ENCODE results near the gene TMED4.
A peak's percentile ranks its signal among the peaks of the same experiment; 100 is the strongest.
"Not testable (repeated sequence)": the region's sequence is repeated elsewhere in the genome, so short reads cannot be mapped to it uniquely, and the experiment has no call there.

Gene TMED4

DNA sequence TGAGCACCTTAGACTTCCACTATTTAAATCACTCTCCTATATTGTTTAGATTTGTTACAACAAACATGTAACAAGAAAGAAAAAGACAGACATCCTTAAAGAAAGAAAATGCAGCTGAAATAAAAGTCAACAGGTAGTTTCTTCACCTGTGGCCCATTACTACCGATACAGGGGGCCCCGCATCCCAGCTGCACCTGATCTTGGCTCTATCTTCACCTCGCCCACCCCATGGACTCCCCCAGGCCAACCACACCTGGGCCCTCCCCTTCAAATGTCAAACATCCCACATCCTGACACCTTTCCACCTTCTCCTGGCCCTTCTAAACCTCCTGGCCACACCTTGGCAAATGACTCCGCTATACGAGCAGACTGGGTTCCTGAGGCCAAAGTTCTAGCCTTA lies 15.4 kb downstream of the TMED4 start:
- TF ChIP-seq, protein P1, sequence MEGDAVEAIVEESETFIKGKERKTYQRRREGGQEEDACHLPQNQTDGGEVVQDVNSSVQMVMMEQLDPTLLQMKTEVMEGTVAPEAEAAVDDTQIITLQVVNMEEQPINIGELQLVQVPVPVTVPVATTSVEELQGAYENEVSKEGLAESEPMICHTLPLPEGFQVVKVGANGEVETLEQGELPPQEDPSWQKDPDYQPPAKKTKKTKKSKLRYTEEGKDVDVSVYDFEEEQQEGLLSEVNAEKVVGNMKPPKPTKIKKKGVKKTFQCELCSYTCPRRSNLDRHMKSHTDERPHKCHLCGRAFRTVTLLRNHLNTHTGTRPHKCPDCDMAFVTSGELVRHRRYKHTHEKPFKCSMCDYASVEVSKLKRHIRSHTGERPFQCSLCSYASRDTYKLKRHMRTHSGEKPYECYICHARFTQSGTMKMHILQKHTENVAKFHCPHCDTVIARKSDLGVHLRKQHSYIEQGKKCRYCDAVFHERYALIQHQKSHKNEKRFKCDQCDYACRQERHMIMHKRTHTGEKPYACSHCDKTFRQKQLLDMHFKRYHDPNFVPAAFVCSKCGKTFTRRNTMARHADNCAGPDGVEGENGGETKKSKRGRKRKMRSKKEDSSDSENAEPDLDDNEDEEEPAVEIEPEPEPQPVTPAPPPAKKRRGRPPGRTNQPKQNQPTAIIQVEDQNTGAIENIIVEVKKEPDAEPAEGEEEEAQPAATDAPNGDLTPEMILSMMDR (IDR thresholded peaks at IDR 0.05; ENCODE audit: low read depth, low read length): no peak
- H3K4me3 ChIP-seq (ENCODE audit: low read depth, low read length): no peak overlapping the region

GRCh38 chr7:44565795-44566559 lies 16.1 kb downstream of the TMED4 start:
- no peak overlapping the region for H3K4me3 ChIP-seq (ENCODE audit: low read depth, low read length)
- TF ChIP-seq, protein P1 (IDR thresholded peaks at IDR 0.05; ENCODE audit: low read depth, low read length): no peak

DNA sequence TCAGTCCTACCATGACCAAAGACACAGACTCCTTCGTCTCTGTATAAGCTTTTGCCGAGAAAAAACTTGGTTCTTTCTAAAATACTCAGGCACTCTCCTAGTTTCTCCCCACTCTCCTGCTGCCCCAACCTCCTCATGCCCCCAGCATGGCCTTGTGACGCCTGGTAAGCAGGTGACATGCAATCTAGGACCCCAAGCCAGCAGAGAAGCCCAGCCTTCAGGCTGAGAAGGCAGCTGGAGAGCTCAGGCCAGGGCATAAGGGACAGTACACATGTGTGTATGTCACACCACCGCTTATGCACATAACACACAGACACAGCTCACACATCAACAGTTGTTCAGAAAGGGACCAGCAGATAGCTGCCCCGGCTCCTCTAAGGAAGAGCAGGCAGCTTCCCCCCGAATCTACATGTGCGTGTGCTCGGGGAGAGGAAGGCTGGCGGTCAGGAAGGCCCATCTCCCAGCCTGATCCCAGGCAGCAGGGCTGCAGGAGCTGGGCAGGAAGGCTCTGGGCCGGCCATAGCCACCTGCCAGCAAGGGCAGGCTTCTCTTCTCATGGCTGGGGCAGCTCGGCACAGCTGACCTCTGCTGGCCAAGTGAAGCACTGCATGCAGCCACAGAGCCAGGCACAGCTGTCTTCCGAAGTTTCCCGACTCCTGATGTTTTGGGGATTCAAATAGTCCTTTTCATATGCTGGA lies 16.8 kb downstream of the TMED4 start:
- TF ChIP-seq, protein P1 (IDR thresholded peaks at IDR 0.05; ENCODE audit: low read depth, low read length): peak; percentile 99
- no peak overlapping the region for H3K4me3 ChIP-seq (ENCODE audit: low read depth, low read length)

DNA sequence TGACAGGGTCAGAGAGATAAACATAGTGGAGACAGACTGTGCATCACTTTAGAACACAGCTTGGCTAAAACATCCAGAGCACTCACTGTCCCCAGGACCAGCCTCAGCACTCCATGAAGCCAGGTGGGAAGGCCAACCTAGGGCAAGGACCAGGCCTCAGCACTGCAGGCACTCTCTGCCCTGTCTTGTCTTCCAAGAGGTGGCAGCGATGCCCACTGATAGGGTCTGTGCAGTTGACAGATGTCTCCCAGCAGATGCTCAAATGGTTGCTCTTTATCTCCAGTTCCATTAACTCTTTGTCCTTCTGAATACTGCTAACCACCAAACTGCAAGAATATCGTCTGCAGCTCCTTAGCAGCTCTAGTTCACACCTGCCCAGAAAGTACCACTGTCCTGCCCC lies 17.4 kb downstream of the TMED4 start:
- H3K4me3 ChIP-seq (ENCODE audit: low read depth, low read length): no peak overlapping the region

DNA sequence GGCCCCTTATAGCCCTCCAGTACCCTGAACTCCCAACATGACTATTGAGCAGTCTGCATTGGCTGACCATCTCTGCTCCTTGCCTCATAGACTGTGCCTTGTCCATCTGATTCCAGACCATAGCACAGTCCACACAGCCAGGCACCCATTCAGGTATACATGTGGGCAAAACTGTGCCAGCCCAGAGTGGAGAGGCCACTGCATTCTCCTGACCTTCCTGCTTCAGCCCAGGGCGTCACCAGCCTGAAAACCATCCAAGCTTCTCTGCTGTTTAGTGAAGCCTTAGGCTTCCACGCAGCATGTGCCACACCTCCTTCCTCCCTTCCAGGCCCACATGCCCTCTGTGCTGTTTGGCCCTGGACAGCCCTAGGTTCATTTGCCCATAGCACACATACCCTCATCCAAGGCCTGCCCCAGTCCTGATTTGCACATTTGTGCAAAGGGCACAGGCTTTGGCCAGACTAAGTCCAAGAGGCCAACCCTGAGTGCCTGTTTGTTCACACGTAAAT lies 18.8 kb downstream of the TMED4 start:
- TF ChIP-seq, protein P1 (IDR thresholded peaks at IDR 0.05; ENCODE audit: low read depth, low read length): no peak
- no peak overlapping the region for H3K4me3 ChIP-seq (ENCODE audit: low read depth, low read length)

More for the DNA sequence above, 17.4 kb downstream of the TMED4 start:
- TF ChIP-seq, protein P1 (IDR thresholded peaks at IDR 0.05; ENCODE audit: low read depth, low read length): no peak

- H3K4me3 ChIP-seq (ENCODE audit: low read depth, low read length): not testable (repeated sequence)
Observed at GRCh38 chr7:44562622-44562962, 19.4 kb downstream of the TMED4 start.

GRCh38 chr7:44561962-44562621 lies 19.9 kb downstream of the TMED4 start:
- TF ChIP-seq, protein P1 (IDR thresholded peaks at IDR 0.05; ENCODE audit: low read depth, low read length): no peak
- H3K4me3 ChIP-seq (ENCODE audit: low read depth, low read length): no peak overlapping the region
